Upper lobe of left lung (tissue), 4 donors: ENCODE measurements around the gene THSD7A.

Experiments
- CTCF ChIP-seq, 6 experiments: fragments of 450-650 bp in 4 of 6; fragments of 200-600 bp in 2 of 6; sonication (generic) in 2 of 6; IDR thresholded peaks; one replicate each; pipeline ENCODE4 v1.5.1; 2016 to 2019; ENCODE audit warnings: antibody characterized with exemption in 6 of 6
- POLR2A ChIP-seq, 4 donors: fragments of 450-650 bp; IDR thresholded peaks; one replicate each; pipeline ENCODE4 v1.5.1; 2016 to 2017; ENCODE audit warnings: antibody characterized with exemption in 4 of 4, mild to moderate bottlenecking in 2 of 4

DNA sequence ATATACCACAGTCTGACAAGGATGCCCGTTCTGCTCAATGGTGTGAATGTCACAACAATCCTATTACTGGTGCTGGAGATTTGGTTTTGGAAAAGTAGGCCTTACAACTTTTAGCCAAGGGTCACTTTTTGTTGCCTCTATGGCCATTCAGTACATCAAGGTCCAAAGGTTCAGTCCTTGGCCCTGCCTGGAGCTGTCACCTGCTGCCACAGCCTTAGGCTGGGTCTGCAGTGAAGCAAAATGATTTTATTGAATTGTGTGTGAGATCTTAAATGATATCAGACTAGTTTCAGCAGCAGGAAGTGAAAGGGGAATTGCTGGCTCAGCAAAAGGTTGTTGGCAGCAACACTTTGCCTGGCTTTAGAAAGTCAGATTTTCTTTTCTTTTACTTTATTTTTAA, 427.6 kb downstream of the THSD7A start:
- TF ChIP-seq POLR2A (IDR thresholded peaks at IDR 0.05) (no peak), CTCF (IDR thresholded peaks at IDR 0.05) (no peak)
